Hematopoietic multipotent progenitor cell (in vitro differentiated cells): Measurements from ENCODE around the gene INTS12. TPM values are rescaled to one million over a fixed set of nuclear protein-coding genes. Genes with fewer than 3 reads are reported as not detected.

Source experiments
- DNase-seq, 3 donors: peaks; one replicate each; pipeline ENCODE4 v3.0.0-alpha.2; 2011 to 2015; ENCODE audit warnings: low read depth in 2 of 3, low spot score in 2 of 3
- total RNA-seq: library from RNA; depleted of rRNA; stranded (reverse); fragments of >200 nt; gene quantifications from one replicate; pipeline ENCODE4 v1.2.3, GENCODE V29; 2012

INTS12 gene
- total RNA-seq, 1 donor, result 13.7 TPM

DNA sequence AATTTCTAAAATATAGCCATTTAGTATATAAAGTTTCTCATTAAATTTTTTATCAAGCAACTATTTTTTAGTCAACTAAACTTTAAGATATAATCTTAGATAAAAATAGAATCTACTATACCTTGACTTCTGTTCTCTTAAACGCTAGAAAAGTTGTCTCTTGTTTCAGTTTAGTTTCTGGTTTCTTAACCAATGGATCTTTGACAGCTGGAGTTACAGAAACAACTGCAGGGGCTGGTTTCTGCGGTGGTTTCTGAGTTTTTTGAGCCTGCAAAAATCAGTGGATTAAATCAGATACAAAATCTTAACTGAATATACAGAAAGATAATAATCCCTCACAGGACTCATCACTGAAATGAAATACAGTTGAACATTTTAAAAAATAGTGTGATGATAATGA lies 21.9 kb downstream of the INTS12 start:
- DNase-seq, result no peak

DNA sequence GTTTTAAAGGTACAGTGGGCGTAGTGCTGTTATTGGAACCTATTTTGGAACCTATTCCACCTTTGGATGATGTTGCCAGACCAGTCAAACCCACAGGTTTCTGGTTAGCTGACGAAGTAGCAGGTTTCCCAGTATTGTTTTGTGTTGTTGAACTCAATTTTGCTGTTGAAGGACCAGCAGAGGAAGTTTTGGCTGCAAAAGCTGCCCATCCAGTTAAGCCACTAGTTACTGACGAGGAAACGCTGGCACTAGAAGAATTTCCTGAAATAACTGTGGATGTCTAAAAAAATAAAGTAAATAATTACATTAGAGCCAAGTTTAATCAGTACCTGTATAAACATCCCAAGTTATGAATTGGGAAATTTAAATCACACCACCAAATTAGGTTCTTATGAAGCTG lies 25.5 kb downstream of the INTS12 start:
- DNase-seq, result no peak

DNA sequence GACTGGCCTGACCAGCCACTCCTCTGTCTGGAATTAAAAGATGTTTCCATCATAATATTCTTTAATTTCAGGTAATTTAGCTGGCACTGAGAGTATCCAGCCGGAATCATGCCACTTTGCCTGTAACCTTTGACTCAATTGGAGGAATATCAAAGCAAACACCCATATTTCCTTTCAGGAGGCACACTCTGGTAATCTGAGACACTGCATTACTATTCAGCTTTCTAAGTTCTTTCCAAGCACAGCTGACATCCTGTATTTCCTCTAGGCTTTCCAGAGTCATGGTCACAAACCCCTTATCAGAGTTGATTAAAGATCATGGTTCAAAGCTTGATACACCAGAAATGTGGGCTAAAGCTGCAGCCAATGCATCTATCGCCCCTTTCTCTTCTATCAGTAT lies 29.3 kb downstream of the INTS12 start:
- DNase-seq, result no peak

DNA sequence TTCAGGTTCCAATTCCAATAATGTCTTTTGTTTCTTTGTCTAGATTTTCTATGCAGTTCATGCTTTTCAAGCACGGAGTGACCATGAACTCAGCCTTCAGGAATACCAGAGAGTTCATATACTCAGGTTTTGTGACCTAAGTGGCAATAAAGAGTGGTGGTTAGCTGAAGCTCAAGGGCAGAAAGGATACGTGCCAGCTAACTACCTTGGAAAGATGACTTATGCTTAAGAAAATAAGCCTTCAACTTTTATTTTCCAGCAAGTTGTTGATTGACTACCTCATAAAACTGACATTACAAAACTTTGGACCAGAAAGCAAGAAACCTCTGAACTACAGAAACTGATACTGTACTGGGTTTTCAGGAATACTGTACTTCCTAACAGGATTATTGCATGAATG lies 30.8 kb downstream of the INTS12 start:
- DNase-seq, result no peak

DNA sequence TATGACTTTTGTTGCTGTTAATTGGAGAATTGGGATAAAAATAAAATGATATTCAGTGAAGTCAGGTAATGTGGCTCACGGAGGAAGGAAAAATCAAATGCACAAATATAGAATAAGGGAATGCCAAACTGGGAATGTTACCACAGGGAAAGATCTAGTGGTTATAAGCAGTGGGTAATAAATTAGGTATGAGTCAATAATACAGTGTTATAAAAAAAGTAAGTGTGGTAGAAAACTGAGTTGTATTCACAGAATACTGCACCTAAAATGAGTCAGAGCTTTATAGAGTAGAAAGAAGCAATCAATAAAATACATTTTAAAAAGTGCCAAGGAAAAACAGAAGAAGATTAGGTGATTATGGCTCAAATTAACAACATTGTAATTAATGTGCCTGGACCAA lies 34.5 kb downstream of the INTS12 start:
- no peak for DNase-seq

DNA sequence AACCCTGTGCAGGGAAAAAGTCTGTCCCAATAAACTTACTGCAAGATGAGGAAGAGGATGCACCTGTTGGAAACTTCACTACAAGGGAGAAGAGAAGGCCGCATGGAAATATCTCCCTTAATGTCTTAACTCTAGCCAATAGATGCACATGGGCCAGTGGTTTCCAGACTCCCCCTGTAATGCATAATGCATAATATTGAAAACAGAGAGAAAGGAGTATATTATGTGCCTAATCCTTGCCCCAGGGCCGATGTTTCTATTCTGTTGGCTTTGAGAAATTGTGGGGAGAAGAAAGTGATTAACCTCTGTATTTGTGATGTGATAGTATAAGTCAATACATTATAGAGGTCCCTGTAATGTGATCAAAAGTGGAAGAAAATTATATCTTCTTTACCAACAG lies 37.2 kb downstream of the INTS12 start:
- no peak for DNase-seq

DNA sequence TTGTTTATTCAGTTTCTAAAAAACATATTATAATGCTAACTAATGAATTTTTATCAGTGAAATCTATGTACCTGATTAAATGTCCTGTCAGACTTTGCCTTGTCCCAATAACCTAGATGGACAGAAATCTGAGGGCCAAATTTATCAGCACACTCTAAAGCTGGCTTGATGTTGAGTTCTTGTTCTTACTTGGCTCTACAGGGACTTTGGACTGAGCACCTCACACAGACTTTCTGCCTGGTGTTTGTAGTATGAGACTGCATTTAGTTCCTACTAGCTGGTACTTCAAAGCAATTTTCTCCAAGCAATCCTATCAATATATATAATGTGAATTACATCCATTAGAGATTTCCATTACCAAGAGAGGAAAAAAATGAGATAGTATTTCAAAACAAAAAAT lies 37.8 kb downstream of the INTS12 start:
- DNase-seq, result no peak

DNA sequence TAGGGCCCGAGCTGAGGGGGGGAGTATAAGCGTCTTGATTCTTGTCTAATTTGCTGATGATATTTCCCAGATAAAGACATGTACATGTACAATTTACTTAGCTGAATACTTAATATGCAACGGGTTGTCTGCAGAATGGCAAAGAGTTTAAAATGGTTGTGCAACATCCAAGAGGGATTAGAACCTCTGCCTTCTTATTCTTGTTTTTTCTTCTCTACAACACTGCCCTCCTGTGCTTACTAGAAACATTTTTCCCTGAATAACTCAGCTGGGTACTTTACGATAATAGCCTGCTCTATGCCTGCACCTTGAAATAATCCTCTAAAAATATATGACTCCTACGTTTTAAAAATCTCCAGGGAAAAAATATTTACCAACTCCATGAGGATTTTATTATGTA lies 41.8 kb downstream of the INTS12 start:
- DNase-seq, result peak in 2 of 3 donors; percentile 14 to 55

DNA sequence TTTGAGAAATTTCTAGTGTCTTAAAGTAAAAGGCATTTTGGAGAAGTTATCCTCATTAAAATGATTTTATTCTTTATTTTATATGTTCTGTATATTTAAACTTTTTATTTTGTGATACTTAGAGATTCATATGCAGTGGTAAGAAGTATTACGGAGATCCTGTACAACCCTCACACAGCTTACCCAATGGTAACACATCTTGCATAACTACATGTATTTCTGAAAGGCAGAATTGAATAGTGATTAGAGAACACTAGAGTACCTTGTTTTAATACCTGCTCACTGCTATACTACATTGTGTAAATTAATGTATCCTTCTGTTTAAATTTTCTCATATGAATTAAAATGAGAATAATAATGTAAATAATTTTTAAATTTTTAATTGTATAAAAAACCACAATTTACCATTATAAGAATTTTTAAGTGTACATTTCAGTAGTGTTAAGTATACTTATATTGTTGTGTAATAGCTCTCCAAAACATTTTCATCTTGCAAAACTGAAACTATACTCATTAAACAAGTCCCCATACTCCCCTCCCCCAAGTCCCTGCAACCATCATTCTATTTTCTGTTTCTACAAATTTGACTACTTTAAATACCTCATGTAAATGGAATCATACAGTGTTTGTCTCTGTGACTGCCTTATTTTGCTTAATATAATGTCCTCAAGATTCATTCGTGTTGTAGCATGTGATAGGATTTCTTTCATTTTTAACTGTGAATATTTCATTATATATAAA lies 45.4 kb downstream of the INTS12 start:
- no peak for DNase-seq

DNA sequence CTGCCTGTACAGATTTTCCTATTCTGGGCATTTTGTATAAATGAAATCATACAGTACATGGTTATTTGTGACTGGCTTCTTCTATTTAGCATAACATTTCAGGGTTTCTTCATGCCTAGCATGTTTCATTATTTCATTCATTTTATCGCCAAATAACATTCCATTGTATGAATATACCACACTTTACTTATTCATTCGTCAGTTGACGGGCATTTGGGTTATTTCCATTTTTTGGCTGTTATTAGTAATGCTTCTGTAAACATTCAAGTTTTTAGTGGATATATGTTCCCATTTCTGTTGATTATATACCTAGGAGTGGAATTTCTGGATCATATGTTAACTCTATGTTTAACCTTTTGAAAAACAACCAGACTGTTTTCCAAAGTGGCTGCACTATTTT lies 47.5 kb downstream of the INTS12 start:
- DNase-seq, result no peak

DNA sequence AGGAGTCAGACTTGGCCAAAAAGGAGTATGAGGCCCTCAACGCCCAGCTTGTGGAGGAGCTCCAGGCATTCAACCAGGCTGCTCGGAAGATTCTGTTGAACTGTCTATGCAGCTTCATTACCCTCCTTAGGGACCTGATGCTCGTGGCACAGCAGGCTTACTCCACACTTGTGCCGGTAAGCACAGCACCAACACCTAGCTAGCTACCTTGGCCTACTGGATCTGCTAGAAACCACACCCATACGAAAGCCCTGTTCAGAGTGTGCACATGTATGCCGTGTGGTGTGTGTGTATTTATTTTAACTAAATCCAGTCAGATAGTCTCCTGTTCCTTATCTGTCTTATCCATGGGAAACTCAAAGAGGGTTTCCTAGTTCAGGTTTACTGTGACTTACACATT lies 49.3 kb downstream of the INTS12 start:
- no peak for DNase-seq

DNA sequence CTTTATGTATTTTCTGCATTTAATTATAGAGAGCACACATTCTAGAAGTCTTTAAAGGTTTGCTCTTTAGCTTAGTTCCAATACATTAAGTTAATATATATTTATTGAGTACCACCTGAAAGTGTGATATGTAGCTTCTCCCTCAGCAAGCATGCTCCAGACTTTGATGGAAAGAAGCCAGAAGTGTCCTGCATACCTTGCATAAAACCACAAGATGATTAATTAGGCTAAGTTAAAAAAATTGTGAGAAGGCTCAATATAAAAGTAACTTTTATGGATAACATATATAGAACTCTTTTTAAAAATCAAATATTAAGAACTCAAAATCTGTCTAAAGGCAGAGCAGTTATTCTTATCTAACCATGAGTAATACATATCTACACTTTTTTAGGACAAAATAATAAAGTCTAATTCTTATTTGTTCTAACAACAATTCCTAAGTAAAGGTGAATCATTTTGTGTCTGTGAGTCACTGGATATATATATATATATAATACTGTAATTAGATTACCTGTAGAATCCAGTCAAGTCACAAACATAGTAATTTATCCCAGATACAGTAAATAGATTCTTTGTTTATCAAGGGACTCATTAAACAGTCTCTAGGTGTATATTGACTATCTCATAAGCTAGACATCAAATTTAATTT lies 51.2 kb downstream of the INTS12 start:
- DNase-seq, result no peak

DNA sequence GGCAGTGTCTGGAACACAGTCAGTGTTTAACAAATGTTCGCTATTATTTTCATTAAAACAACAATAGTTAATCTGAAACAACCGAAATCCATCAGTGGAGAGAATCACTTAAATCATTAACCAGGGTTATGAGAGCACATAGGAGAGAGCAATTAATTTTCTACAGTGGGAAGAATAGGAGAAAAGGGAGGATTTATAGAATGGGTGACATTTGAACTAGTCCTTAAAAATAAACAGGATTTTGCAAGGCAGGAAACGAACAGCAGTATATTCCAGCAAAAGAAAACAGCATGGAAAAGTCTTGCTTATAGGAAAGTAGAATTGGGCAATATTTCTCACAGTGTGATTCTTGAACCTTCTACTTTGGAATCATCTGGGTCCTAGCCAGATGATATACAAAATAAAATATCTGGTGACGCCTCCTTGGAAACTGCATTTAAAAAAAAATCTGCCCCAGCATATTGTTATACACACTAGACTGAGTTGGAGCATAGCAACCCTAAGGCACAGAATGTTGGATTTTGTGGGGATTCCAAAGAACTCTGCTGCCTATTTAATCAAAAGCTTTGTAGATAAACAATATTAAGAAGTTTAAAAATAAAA lies 56.1 kb downstream of the INTS12 start:
- no peak for DNase-seq

DNA sequence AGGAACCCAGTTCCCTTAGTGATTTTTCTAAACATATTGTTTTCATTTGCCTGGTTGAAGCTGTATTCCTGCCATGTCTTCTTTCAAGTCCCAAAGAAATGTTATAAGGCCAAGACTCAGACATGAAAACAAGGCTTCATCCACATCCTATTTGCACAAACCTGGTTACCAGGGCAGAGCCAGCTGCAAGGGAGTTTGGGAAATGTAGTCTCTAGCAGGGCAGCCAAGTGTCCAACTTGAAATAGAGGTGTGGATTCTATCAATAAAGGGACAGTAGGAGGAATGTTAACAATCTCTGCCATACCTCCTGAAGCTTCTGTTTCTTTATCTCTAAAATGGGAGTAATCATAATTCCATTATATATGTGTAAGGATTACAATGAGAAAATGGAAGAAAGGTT lies 56.6 kb downstream of the INTS12 start:
- no peak for DNase-seq

DNA sequence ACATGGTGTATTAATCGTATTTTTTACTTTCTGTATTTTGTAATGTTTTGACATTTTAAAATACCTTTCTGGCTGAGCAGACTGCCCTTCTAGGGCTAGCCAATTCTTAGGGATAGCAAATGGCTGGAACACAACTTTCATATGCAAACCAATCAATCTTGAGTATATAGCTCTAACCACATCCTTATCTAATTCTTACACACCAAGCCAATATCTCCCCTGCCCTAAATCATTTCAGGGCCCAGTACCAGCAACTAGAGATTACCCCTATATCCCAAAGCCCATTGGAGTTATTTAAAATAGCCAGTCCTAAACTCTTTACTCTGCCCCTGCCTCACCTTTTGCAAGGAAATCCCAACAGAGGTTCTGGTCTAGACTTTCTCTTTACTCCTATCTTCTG lies 58.3 kb downstream of the INTS12 start:
- peak in 2 of 3 donors; percentile 12 to 29 for DNase-seq

DNA sequence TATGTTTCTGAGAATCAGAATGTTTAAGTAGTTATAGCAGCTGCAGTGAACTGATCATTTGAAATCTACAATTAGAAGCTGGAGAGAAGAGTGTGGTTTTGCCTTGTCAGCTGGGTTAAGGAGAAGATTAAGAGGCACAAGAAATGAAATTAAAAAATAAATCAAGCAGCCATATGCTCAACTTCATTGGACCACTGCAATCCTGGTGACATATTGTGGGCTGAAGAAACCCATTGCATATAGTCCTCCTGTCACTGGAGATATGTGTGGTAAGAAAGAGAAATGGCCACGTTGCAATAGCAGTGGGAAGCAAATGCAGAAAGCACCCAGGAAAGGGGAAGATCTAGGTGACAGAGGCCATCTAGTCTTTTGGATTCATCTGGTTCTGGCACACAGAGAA lies 63.0 kb downstream of the INTS12 start:
- no peak for DNase-seq

DNA sequence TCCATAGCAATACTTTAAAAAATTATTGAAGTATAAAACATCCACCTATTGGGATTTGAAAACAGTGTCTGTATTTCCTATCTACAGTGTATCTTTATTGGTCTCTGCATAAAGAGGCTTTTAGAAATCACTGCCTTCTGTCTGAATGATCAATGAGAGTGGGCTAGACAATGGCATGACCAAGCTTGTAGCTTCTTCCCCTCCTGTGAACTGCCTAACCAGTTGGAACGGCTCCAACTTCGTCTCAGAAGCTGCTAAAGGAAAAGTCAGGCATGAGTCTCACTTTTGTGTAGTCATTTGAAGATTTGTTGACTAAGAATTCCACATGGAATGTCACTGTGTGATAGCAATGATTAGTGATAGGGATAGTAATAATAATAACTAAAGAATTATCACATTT lies 64.2 kb downstream of the INTS12 start:
- DNase-seq, result no peak

DNA sequence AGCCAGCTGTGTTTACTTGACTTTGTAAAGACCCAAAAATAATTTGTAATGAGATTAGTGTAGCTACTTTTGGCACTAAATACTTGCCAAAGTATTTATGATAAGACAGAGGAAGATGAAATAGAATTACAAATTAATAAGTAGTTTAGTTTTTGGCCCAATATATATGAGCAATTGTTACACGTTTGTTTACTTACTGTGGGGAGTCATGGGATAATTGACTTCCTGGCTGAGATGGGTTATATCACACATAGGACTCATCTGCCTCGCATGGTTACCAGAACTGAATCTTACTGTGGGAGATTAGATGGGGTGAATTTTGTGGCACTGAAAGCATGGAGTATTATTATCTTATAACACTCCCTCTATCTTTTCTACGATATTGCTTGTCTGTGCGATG lies 66.6 kb downstream of the INTS12 start:
- DNase-seq, result no peak

DNA sequence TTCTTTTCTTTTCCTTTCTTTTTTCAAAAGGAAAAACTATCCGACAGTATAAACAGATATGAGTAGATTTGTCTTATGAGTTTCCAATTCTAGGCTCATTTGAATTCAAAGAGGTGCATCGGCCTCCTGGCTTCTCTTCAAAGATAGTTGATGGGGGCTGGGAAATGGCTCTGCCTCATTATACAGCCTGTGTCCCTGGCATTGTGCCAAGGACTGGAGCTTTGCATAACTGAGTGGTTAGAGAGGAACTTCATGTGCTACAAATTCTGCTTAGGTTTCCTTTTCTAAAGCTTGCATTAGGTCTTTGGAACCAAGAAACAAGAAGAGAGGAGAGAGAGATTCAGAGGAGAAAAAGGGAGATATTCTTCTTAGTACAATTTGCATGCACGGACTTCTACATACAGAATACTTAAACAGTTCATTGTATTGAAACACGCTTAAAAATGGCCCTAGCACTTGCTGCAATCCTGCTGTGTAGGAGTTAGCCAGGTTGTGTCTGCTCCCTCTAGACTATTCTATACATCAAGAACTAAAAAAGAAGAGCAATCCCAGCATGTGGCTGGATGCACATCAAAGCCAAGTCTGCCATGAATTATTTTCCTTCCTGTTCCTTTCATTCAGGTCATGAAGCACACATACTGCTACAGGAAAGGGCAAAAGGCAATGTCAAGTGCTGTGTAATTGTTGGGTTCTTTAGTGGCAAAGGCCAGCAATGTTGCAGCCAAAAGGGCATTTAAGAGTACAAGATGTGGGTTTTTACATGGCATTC lies 70.9 kb downstream of the INTS12 start:
- DNase-seq, result peak in 2 of 3 donors; percentile 5 to 64

DNA sequence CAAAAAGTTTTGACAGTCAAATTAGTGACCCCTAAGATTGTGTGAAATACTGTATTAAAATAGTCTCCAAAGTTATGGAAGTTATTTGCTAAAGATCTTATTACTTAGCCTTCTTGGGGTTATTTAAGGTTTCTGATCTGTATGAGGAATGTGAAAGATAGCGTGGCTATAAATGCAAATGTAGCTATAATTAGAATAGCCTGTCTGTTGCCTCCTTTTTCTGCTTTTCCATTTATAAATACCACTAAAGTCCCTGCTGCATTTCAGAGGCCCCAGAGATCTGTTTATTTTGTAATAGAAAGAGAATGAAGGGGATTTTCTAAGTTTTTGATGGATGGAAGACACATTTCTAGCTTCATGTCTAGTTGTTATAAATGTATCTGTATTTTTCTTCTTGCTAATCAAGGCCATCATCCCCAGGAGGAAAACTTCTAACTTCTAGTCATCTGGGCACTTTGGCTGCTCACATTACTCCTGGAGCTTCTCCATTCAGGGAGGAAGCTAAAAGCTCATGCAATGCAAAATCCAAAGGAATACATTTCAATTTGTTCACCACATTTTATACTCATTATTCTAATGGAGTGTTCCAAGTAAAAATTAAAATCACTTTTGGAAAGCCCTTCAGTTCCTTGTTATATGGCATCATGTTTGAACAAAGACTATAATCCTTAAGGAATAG lies 73.9 kb downstream of the INTS12 start:
- no peak for DNase-seq

DNA sequence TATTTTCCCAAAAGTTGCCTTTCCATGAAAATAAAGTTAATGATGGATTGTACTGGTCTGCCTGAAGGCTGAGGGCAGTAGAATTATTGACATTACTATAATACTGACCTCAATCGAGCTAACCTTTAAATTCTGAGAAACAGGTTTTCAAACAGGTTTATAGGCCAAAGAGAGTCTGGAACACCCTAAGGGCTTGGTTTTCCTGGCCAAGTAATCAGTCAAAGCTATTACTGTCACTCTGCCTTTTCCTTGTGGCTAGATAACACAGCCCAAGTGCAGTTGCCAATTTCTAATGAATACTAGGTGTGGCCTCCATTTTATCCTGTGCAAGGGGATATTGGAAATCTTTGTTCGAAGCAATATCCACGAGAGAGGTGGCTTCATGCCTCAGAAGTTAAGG lies 75.2 kb downstream of the INTS12 start:
- DNase-seq, result no peak
